KMS-11 (cell line): ENCODE measurements around the gene NUP93.
A peak's percentile ranks its signal among the peaks of the same experiment; 100 is the strongest.

Experiments
- H2AFZ ChIP-seq: fragments of 200-600 bp; sonication (generic); 2 replicates; pipeline ENCODE4 v1.6.1; 2016; ENCODE audit warnings: antibody characterized with exemption, mixed run types, low read depth
- H3K27ac ChIP-seq: fragments of 200-600 bp; sonication (generic); 2 replicates; pipeline ENCODE4 v1.6.1; 2016; ENCODE audit warnings: mild to moderate bottlenecking, mixed run types
- H3K27me3 ChIP-seq: fragments of 200-600 bp; sonication (generic); 2 replicates; pipeline ENCODE4 v1.6.1; 2017; ENCODE audit warnings: mild to moderate bottlenecking, low read depth, mixed run types, moderate library complexity; ENCODE audit not compliant: insufficient read depth
- H3K36me3 ChIP-seq: fragments of 200-600 bp; sonication (generic); 2 replicates; pipeline ENCODE4 v1.6.1; 2017; ENCODE audit warnings: mild to moderate bottlenecking, mixed run types; ENCODE audit not compliant: insufficient read depth
- H3K4me1 ChIP-seq: fragments of 200-600 bp; sonication (generic); 2 replicates; pipeline ENCODE4 v1.6.1; 2016; ENCODE audit warnings: mild to moderate bottlenecking, low read depth, mixed run types; ENCODE audit not compliant: poor library complexity, severe bottlenecking
- H3K4me2 ChIP-seq: fragments of 200-600 bp; sonication (generic); 2 replicates; pipeline ENCODE4 v1.7.0; 2016; ENCODE audit warnings: mild to moderate bottlenecking, mixed run types
- H3K4me3 ChIP-seq: fragments of 200-600 bp; sonication (generic); IDR thresholded peaks from 2 replicates; pipeline ENCODE4 v1.6.1; 2017; ENCODE audit warnings: low read depth, low read length, mixed read lengths; ENCODE audit not compliant: insufficient read depth
- H3K79me2 ChIP-seq: fragments of 200-600 bp; sonication (generic); 2 replicates; pipeline ENCODE4 v1.6.1; 2016; ENCODE audit warnings: low read depth, mixed run types; ENCODE audit not compliant: insufficient read depth
- H3K9ac ChIP-seq: fragments of 200-600 bp; sonication (generic); 2 replicates; pipeline ENCODE4 v1.6.1; 2016; ENCODE audit warnings: mild to moderate bottlenecking, mixed run types
- H4K20me1 ChIP-seq: fragments of 200-600 bp; sonication (generic); 2 replicates; pipeline ENCODE4 v1.6.1; 2016; ENCODE audit warnings: mild to moderate bottlenecking, mixed run types; ENCODE audit not compliant: insufficient read depth
- CTCF ChIP-seq: fragments of 200-600 bp; sonication (generic); conservative IDR thresholded peaks from 2 replicates; pipeline ENCODE4 v1.6.1; 2017; ENCODE audit warnings: low read depth, mild to moderate bottlenecking, antibody characterized with exemption, low read length, moderate library complexity, mixed read lengths

Gene NUP93

GRCh38 chr16:56783344-56783743 lies 53.4 kb downstream of the NUP93 start:
- H3K9ac ChIP-seq: no peak overlapping the region
- no peaks in the 10 kb centered on the region for H3K36me3 ChIP-seq
- no peaks in the 10 kb centered on the region for H4K20me1 ChIP-seq
- no peak overlapping the region for H2AFZ ChIP-seq
- H3K4me2 ChIP-seq: no peak overlapping the region
- no peak overlapping the region for H3K4me3 ChIP-seq
- H3K27me3 ChIP-seq: no peaks in the 10 kb centered on the region
- no peaks in the 10 kb centered on the region; the same call in 1 of the 2 replicates for H3K79me2 ChIP-seq
- peaks cover 16% of the 10 kb centered on the region for H3K4me1 ChIP-seq
- no peak for TF ChIP-seq CTCF
- no peak overlapping the region for H3K27ac ChIP-seq

- no peak for TF ChIP-seq CTCF
- Histone ChIP-seq H3K4me1 (peaks cover 28% of the 10 kb centered on the region), H4K20me1 (no peaks in the 10 kb centered on the region), H3K36me3 (no peaks in the 10 kb centered on the region), H3K9ac (no peak overlapping the region), H2AFZ (no peak overlapping the region), H3K4me3 (no peak overlapping the region), H3K27ac (no peak overlapping the region), H3K4me2 (no peak overlapping the region), H3K79me2 (no peaks in the 10 kb centered on the region; the same call in 1 of the 2 replicates), H3K27me3 (no peaks in the 10 kb centered on the region)
These were observed 55.4 kb downstream of the NUP93 start for GRCh38 chr16:56785317-56785716.

GRCh38 chr16:56787167-56787566 lies 57.2 kb downstream of the NUP93 start:
- H3K27me3 ChIP-seq: no peaks in the 10 kb centered on the region
- H3K4me2 ChIP-seq: no peak overlapping the region
- H3K27ac ChIP-seq: no peak overlapping the region
- H3K4me3 ChIP-seq: no peak overlapping the region
- H3K79me2 ChIP-seq: no peaks in the 10 kb centered on the region
- peaks cover 22% of the 10 kb centered on the region for H3K4me1 ChIP-seq
- no peaks in the 10 kb centered on the region for H3K36me3 ChIP-seq
- no peak overlapping the region for H2AFZ ChIP-seq
- no peaks in the 10 kb centered on the region for H4K20me1 ChIP-seq
- no peak overlapping the region for H3K9ac ChIP-seq
- TF ChIP-seq CTCF: no peak

- H3K4me3 ChIP-seq: no peak overlapping the region
- H3K9ac ChIP-seq: no peak overlapping the region
- H3K36me3 ChIP-seq: no peaks in the 10 kb centered on the region
- H3K27me3 ChIP-seq: no peaks in the 10 kb centered on the region
- H3K27ac ChIP-seq: no peak overlapping the region
- H4K20me1 ChIP-seq: no peaks in the 10 kb centered on the region
- peaks cover 22% of the 10 kb centered on the region for H3K4me1 ChIP-seq
- TF ChIP-seq CTCF: no peak
- no peak overlapping the region for H2AFZ ChIP-seq
- no peaks in the 10 kb centered on the region for H3K79me2 ChIP-seq
- 0 out of 2 replicates have a peak overlapping the region, but pooled peaks have one; percentile 33 for H3K4me2 ChIP-seq
These were observed 58.5 kb downstream of the NUP93 start for GRCh38 chr16:56788435-56788834.
